ENCODE measurements around the gene VEZT.

Gene VEZT

GRCh38 chr12:95326445-95326844 is 108.8 kb downstream of the VEZT start:
- DNase-seq, result no peak

- no peak for DNase-seq
Observed at GRCh38 chr12:95326855-95327254, 109.2 kb downstream of the VEZT start.

- DNase-seq, result no peak
Observed at GRCh38 chr12:95328708-95329107, 111.1 kb downstream of the VEZT start.

GRCh38 chr12:95335948-95336347 is 118.3 kb downstream of the VEZT start:
- DNase-seq, result no peak

GRCh38 chr12:95336387-95337067 is 118.9 kb downstream of the VEZT start:
- DNase-seq, result no peak

GRCh38 chr12:95337146-95337545 is 119.5 kb downstream of the VEZT start:
- no peak for DNase-seq

GRCh38 chr12:95339086-95339788 is 121.6 kb downstream of the VEZT start:
- DNase-seq, result no peak

GRCh38 chr12:95342008-95342407 is 124.4 kb downstream of the VEZT start:
- DNase-seq, result no peak

- no peak for DNase-seq
Observed at GRCh38 chr12:95343461-95344230, 126.0 kb downstream of the VEZT start.

- DNase-seq, result no peak
Observed at GRCh38 chr12:95349291-95349690, 131.7 kb downstream of the VEZT start.

GRCh38 chr12:95351748-95352147 is 134.1 kb downstream of the VEZT start:
- no peak for DNase-seq
